22Rv1 (cell line): ENCODE data around the gene IL1RL1.

Source experiments
- CTCF ChIP-seq: fragments of 450-650 bp; IDR thresholded peaks from 2 replicates; pipeline ENCODE4 v1.5.1; 2017; ENCODE audit warnings: mild to moderate bottlenecking
- ZFX ChIP-seq: fragments of 450-650 bp; IDR thresholded peaks from 2 replicates; pipeline ENCODE4 v1.6.1; 2017; ENCODE audit warnings: antibody characterized with exemption, borderline replicate concordance

DNA sequence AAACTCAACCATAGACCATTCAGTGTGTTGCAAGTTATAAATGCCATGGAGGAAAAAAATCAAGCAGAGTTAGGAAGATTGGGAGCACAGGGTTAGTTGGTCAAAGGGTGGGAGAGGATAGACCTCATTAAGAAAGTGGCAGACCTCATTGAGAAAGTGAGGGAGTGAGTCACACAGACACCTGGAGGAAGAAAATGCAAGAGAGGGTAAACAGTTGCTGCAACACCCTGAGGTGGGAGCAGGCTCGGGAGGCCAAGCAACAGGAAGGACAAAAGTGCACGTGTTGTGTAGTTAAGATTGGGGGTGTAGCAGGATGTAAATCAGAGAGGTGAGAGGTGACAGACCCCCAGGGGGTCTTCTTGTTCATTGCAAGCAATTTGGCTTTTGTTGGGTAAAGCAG is 6.4 kb downstream of the IL1RL1 start:
- TF ChIP-seq CTCF (no peak), ZFX (no peak)
